PC-9 (cell line): ENCODE results near the gene RNLS. TPM values are rescaled to one million over a fixed set of nuclear protein-coding genes. Genes with fewer than 3 reads are reported as not detected.

Experiments
- BruUV-seq: library from RNA; stranded (reverse); fragments of 400-500 nt; replicated peaks from 2 replicates; lab custom pipeline; 2021; lab: Mats Ljungman, UMichigan
- CTCF ChIA-PET: fragments of 300-600 bp; sonication (Branson Sonifier 250); formaldehyde crosslinking; loops from one replicate; lab custom pipeline; 2022; ENCODE audit warnings: antibody characterized with exemption; lab: Charles Lee
- POLR2A ChIA-PET: fragments of 300-600 bp; sonication (Branson Sonifier 250); formaldehyde crosslinking; loops from one replicate; lab custom pipeline; 2022; ENCODE audit warnings: antibody characterized with exemption; ENCODE audit not compliant: unreplicated experiment; lab: Charles Lee
- DNase-seq, 2 experiments: peaks; one replicate each; pipeline versions ENCODE4 v3.0.0 to v3.0.0-alpha.2; 2015 to 2022; ENCODE audit warnings: mixed read lengths in 1 of 2
- H2AFZ ChIP-seq: fragments of 200-600 bp; sonication (generic); 2 replicates; pipeline ENCODE4 v1.8.1; 2017; ENCODE audit warnings: antibody characterized with exemption
- H3F3A ChIP-seq: fragments of 200-600 bp; sonication (generic); 2 replicates; pipeline ENCODE4 v1.8.1; 2017; ENCODE audit warnings: antibody characterized with exemption, mild to moderate bottlenecking, low read depth; ENCODE audit not compliant: insufficient read depth
- H3K27ac ChIP-seq: fragments of 200-600 bp; sonication (generic); 2 replicates; pipeline ENCODE4 v1.6.1; 2016; ENCODE audit warnings: mixed run types
- H3K27me3 ChIP-seq: fragments of 200-600 bp; sonication (generic); 2 replicates; pipeline ENCODE4 v1.6.1; 2016; ENCODE audit warnings: low read depth, mixed run types; ENCODE audit not compliant: insufficient read depth
- H3K36me3 ChIP-seq: fragments of 200-600 bp; sonication (generic); 2 replicates; pipeline ENCODE4 v1.6.1; 2016; ENCODE audit warnings: low read depth, mixed run types
- H3K4me1 ChIP-seq: fragments of 200-600 bp; sonication (generic); replicated peaks from 2 replicates; pipeline ENCODE4 v1.6.1; 2016; ENCODE audit warnings: mixed run types; ENCODE audit not compliant: insufficient read depth
- H3K4me2 ChIP-seq: fragments of 200-600 bp; sonication (generic); 2 replicates; pipeline ENCODE4 v1.6.1; 2017; ENCODE audit warnings: mixed run types
- H3K4me3 ChIP-seq: fragments of 200-600 bp; sonication (generic); 2 replicates; pipeline ENCODE4 v1.6.1; 2016; ENCODE audit warnings: mixed run types
- H3K79me2 ChIP-seq: fragments of 200-600 bp; sonication (generic); 2 replicates; pipeline ENCODE4 v1.6.1; 2017; ENCODE audit warnings: low read depth, mixed run types
- H3K9me2 ChIP-seq: fragments of 200-600 bp; sonication (generic); 2 replicates; pipeline ENCODE4 v1.8.1; 2017; ENCODE audit warnings: mild to moderate bottlenecking; ENCODE audit not compliant: insufficient read depth
- H3K9me3 ChIP-seq: fragments of 200-600 bp; sonication (generic); 2 replicates; pipeline ENCODE4 v1.8.1; 2016; ENCODE audit warnings: low read depth; ENCODE audit not compliant: insufficient read depth
- H4K20me1 ChIP-seq: fragments of 200-600 bp; sonication (generic); 2 replicates; pipeline ENCODE4 v1.8.1; 2017; ENCODE audit not compliant: insufficient read depth
- CTCF ChIP-seq: fragments of 200-600 bp; sonication (generic); conservative IDR thresholded peaks from 2 replicates; pipeline ENCODE4 v1.6.1; 2017; ENCODE audit warnings: mixed run types, antibody characterized with exemption, mild to moderate bottlenecking, moderate library complexity
- EZH2 ChIP-seq: fragments of 200-600 bp; sonication (generic); IDR thresholded peaks from 2 replicates; pipeline ENCODE4 v1.8.0; 2017; ENCODE audit warnings: antibody characterized with exemption, low read depth
- intact Hi-C: fragments of 100-400 bp; cut with micrococcal nuclease; formaldehyde crosslinking; loops from one replicate; pipeline ENCODE4 v1.10.0; 2022; ENCODE audit not compliant: unreplicated experiment
- total RNA-seq: library from RNA; stranded (reverse); gene quantifications from 2 replicates; pipeline ENCODE4 v1.2.3, GENCODE V29; 2021

Gene RNLS
- total RNA-seq, 1 experiment from 2014 or later: not detected

DNA sequence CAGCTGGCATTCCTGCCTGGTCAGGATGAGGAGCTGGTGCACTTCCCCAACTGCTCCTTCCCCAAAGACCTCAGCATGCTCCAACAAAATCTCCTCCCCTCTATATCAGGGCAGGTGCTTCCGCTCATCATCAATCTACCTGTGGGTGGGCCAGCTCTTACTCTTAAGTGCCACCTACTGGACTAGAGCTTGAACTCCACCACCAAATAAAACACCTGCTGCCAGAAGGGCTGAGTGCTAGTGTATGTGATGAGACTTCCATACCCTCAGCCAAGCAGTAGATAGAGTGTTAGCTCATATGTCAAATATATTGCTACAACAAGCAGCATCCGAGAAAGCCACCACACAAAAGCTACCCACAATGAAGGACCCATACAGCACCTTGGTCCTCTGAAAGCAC lies 264.3 kb downstream of the RNLS start:
- POLR2A ChIA-PET: no interaction called here
- intact Hi-C loops: no loop called here
- Histone ChIP-seq H3K4me1 (no peaks in the 10 kb centered on the region), H3K9me3 (peaks cover 25% of the 10 kb centered on the region), H4K20me1 (no peaks in the 10 kb centered on the region), H3K27ac (no peak overlapping the region), H3F3A (no peaks in the 10 kb centered on the region), H3K27me3 (no peaks in the 10 kb centered on the region), H3K79me2 (no peaks in the 10 kb centered on the region), H2AFZ (no peak overlapping the region), H3K9me2 (no peaks in the 10 kb centered on the region), H3K4me3 (no peak overlapping the region), H3K36me3 (no peaks in the 10 kb centered on the region), H3K4me2 (no peak overlapping the region)
- TF ChIP-seq CTCF (peak; percentile 51), EZH2 (no peak)
- BruUV-seq: no TSS peak
- DNase-seq: peak; percentile 0 to 32
- CTCF ChIA-PET: no interaction called here

DNA sequence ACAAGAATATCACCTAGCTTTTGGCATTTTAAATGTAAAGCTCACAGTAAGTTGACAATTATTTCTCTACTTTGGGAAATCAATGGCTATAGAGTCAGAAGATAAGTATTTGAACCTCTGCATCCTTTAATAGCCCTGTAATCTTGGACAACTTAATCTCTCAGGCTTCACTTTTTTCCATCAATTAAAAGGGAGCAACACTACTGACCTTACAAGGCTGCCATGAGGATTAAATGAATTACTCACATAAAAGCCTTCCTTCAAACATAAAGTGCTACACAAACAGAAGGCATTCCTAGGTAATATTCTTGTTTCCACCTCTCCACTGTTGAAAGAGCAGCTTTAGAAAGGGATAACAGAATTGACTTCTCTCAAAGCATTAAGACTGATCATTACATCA lies 266.0 kb downstream of the RNLS start:
- no peak for DNase-seq
- ChIA-PET POLR2A (interaction anchor here (0.6 kb wide), 1 partner anchor 456 kb away, joined by 4 read pairs; no protein-coding TSS in a partner anchor), CTCF (interaction anchor here (0.9 kb wide), 1 partner anchor 456 kb away, joined by 3 read pairs; no protein-coding TSS in a partner anchor)
- H3K27ac ChIP-seq: no peak overlapping the region
- no peaks in the 10 kb centered on the region for H3K79me2 ChIP-seq
- H4K20me1 ChIP-seq: no peaks in the 10 kb centered on the region
- TF ChIP-seq EZH2 (no peak), CTCF (no peak)
- H3K27me3 ChIP-seq: no peaks in the 10 kb centered on the region
- no TSS peak for BruUV-seq
- intact Hi-C loops: no loop called here
- no peaks in the 10 kb centered on the region for H3K9me2 ChIP-seq
- H3K9me3 ChIP-seq: peaks cover 25% of the 10 kb centered on the region
- H3K4me1 ChIP-seq: no peaks in the 10 kb centered on the region
- no peak overlapping the region for H2AFZ ChIP-seq
- H3F3A ChIP-seq: no peaks in the 10 kb centered on the region
- no peaks in the 10 kb centered on the region for H3K36me3 ChIP-seq
- H3K4me3 ChIP-seq: no peak overlapping the region
- H3K4me2 ChIP-seq: no peak overlapping the region

DNA sequence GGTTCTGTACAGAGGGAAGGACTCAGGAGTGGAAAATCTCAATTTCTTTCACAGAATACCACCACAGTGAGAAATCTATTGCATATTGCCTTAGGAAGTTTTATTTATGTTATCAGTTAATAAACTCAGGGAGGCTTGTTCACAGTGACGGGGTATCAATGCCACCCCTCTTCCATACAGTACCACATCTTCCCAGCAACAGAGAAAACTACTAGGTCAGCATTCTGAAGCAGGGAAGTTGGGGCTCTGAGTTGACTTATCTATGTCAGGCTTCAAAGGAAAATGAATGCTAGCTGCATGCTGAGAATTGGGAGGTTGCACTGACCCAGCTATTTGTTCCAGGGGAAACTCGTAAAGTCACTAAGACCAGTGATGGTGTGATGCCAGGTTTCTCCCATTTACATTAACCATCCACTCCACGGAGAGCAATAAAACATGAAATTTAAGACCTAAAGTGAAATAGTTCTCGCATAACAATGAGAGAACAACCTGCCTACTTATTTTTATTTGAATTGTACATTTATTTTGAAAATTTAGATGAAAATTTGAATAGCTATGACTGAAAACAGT lies 266.7 kb downstream of the RNLS start:
- Histone ChIP-seq H3K79me2 (no peaks in the 10 kb centered on the region), H3K9me2 (no peaks in the 10 kb centered on the region), H3K27me3 (no peaks in the 10 kb centered on the region), H2AFZ (no peak overlapping the region), H3K4me1 (no peaks in the 10 kb centered on the region), H3K27ac (no peak overlapping the region), H4K20me1 (no peaks in the 10 kb centered on the region), H3F3A (no peaks in the 10 kb centered on the region), H3K4me3 (no peak overlapping the region), H3K36me3 (no peaks in the 10 kb centered on the region), H3K4me2 (no peak overlapping the region), H3K9me3 (peaks cover 21% of the 10 kb centered on the region)
- no peak for TF ChIP-seq EZH2
- no peak for TF ChIP-seq CTCF
- intact Hi-C loops: no loop called here
- no peak for DNase-seq
- BruUV-seq: no TSS peak
- ChIA-PET POLR2A (no interaction called here), CTCF (interaction anchor here (0.9 kb wide), 1 partner anchor 455 kb away, joined by 3 read pairs; no protein-coding TSS in a partner anchor)
